Measurements from ENCODE around the gene SMOC1.

SMOC1 gene

DNA sequence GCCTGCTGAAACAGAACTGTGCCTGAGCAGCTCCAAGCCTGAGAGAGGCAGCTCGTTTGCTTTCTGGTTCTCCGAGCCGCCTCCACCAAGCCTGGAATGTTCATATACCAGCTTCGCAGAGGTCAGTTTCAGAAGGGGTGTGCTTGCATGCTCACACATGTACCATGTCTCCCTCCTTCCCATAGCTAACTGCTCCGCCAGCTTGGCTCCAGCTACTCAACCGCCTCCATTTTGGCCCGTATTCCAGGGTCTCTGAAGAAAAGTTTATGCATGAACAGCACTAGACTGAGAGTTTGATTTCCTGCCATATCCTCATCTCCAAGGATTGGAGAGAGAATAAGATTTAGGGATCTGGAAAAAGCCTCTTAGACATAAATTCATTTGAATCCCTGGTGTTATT, 103.7 kb downstream of the SMOC1 start:
- DNase-seq (ENCODE audit: low read depth): no peak

DNA sequence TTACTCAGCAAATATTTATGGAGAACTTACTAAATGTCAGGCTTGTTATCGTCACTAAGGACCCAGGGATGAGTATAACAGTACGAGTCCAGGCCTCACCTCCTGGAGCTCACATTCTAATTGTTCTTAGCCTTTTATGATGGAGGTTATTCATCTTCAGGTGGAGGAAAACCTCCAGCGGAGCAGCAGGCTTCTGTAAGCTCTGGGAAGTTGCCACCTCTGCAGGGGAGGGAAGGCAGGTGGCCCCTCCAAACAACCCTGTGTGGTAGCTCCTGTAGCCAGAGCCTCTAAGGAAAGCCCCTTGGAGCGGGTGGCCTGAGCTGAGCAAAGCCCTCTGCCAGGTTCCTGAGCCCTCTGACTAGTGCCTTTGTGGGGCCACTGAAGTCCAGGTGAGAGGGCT, 104.1 kb downstream of the SMOC1 start:
- DNase-seq (ENCODE audit: low read depth): no peak

DNA sequence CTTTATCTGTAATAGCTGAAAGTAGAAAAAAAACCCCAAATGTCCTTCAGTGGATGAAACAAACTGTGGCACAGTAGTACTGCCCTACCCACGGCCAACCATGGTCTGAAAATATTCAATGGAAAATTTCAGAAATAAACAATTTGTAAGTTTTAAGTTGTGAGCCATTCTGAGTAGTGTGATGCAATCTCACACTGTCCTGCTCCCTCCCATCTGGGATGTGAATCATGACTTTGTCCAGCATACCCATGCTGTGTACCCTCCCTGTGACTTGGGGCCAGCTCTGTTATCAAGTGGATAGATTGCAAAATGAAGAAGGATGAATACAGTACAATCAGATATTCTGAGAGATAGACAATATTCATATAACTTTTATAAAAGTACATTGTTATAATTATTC, 106.2 kb downstream of the SMOC1 start:
- no peak for DNase-seq (ENCODE audit: low read depth)

DNA sequence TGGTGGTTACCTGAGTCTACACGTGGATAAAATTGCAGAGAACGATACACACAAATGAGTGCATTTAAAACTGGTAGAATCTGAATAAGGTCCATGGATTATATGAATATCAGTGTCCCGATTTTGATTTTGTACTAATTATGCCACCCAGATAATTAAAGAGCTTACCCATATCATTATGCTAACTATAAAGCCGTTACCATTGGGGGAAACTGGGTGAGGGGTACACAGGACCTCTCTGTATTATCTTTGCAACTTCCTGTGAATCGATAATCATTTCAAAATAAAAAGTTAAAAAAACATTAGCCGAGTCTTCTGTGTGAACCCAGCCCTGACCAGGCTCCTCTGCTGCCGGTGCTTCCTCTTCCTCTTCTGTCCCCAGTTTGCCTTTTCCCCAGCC, 107.1 kb downstream of the SMOC1 start:
- DNase-seq (ENCODE audit: low read depth): no peak

DNA sequence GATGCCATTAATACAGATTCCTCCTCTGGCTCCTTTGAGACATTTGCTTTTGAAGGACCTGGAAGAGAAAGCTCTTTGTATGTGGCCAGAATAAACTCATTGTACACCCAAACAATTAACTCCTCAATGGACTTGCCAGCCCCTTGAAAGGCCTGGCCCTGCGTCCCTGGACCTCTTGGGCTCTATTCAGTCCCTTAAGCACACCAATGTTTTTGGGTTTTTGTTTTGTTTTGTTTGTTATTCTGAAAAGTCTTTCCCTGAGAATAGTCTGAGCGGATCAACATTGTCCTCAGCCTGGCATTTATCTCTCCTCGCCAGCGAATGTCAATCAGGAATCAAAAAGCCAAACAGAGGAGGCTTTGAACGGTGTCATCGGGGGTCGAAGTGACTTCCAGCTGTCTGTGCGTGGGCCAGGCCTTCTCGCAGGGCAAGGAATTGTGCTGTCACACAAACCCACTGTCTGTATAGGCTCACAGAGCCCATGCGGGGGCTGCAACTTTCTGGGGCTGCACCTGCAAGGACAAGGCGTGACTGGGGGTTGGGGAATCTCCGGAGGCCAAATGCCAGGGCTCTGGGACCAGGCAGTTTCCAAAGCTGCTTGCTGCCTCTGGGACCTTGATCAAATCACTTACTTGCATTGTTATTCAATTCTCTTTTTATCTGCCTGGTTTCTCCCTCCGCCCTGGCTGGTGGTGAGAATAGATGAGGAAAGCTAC, 108.3 kb downstream of the SMOC1 start:
- no peak for DNase-seq (ENCODE audit: low read depth)

DNA sequence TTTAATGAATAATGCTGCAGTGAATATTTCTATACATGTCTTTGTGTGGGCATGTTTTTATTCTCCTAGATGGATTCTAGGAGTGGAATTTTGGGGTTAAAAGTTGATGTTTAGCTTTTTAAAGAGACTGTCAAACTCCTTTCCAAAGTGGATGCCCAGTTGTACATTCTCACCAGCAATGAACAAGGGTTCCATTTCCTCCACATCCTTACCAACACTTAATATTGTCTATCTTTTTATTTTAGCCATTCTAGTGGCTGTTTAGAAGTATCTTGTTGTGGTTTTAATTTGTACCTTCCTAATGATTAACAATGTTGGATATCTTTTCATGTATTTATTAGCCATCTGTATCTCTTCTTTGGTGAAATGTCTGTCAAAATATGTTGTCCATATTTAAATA, 109.8 kb downstream of the SMOC1 start:
- DNase-seq (ENCODE audit: low read depth): no peak

DNA sequence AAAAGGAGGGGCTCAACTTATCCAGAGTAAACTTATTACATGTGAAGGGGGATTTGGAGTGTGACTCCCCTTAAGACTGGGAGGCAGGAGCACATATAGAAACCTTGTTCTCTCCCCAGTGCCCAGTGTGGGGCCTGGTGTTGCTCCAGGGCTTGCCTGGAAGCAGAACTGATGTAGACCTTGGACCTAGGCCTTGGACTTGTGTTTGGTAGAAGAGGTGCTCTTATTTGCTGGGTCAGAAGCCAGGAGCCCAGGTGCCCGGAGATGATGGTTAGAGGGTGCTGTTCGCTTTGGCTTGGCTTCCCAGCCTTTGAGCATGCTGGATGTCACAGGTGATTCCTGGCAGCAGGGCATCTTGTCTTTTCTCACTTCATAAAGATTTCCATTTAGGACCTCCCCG, 110.4 kb downstream of the SMOC1 start:
- no peak for DNase-seq (ENCODE audit: low read depth)

DNA sequence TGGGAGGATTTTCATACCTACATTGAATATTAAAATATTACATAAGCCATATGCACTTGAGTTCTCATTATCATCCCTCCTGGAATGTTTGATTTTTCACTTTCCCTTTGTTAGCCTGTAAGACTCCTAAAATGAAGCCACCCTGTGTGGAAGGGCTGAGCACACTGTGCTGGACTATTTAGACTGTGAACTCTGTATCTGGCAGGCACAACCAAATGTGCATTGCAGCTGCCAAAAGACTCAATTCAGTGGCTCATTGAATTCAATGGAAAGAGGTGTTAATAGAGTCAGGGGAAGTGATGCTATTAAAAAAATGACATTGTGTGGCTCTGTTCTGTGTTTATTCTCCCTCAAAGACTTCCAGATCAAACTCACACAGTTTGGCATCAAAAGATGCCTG, 111.1 kb downstream of the SMOC1 start:
- no peak for DNase-seq (ENCODE audit: low read depth)

DNA sequence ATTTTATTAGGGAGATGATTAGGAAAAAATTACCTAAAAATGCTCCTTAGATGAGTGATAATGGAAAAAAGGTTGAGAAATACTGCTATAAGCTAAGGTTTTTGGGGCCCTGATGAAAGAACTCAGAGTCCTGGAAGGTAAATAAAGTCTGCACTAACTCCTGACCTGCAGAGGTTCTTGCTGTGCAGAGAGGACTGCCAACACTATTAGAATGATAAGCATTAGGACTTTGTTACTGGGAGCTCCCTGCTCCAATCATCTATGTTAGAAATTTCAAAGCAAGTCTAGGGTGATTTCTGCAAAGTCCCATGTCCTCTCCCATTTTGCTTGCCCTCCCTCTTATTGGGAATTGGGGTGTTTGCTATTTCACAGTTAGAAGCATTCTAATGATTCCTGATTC, 112.2 kb downstream of the SMOC1 start:
- DNase-seq (ENCODE audit: low read depth): no peak

DNA sequence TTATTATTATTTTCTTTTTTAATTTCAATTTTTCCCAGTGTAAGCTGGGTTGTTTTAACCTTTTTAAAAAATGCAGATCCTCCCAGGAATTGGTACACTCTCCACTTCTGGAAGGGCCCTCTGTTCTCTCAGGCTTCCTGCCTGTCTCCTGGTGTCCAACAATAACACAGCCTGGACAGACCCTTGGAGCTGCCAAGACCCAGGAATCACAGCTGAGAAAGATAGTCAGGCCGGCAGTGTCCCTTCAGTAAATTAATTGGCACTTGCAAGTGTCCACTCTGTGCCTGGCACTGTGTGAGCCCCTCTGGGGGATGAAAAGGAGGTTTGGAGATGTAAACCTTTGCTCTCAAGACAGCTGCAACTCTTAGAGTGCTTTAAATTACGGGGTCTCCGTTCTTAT, 113.3 kb downstream of the SMOC1 start:
- DNase-seq (ENCODE audit: low read depth): no peak

DNA sequence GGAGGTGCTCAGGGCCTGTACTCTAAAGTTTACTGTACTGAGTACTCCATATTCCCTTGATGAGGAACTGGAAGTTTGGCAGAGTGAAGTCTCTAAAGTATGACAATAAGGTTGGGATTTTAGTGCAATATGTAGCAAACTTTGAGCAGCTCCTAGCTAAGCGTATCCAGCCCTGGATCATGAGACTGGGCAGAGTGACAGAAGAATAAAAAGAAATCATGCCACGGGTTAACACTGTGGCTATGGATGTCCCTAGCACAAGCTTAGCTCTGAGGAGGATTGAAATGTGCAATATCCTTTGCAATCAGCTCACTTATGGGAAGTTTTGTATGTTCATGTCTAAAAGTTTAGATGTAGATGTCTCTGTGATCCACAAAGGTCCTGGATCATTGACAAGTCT, 114.1 kb downstream of the SMOC1 start:
- DNase-seq (ENCODE audit: low read depth): no peak

DNA sequence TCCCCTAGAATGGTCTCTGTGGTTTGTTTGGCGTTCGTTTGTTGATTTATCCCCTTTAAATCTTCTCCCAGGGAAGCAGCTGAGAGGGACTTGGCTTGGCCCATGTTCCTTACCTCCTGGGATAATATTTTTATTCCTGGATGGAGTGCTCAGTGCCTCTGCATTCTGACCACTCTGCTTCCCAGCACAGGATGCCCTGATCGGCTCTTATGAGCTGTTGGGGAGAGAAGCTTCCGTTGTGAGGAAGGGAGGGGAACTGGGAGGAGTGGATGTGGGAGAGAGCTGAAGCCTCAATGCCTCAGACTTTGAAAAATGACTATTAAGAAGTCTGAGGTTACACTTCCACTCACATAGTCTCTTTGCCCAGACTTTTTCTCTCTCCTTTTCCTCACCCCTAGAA, 114.8 kb downstream of the SMOC1 start:
- DNase-seq (ENCODE audit: low read depth): no peak

DNA sequence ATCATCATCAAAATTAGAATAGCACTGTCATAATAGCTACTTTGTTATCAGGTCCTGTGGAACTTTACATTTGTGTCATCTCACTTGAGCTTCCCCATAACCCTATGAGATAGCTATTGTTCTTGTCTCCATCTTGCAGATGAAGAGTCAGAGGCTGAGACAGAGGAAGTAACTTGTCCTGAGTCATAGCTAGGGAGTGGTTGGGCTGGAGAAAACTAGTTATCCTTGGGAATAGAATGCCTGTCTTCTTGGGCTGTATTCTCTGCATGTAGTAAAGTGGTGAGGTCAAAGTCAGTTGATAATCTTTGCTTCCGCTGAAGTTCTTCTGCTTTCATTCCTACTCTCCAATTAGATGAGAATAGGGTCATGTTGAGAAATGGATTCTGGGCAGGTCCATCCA, 117.0 kb downstream of the SMOC1 start:
- DNase-seq (ENCODE audit: low read depth): no peak

DNA sequence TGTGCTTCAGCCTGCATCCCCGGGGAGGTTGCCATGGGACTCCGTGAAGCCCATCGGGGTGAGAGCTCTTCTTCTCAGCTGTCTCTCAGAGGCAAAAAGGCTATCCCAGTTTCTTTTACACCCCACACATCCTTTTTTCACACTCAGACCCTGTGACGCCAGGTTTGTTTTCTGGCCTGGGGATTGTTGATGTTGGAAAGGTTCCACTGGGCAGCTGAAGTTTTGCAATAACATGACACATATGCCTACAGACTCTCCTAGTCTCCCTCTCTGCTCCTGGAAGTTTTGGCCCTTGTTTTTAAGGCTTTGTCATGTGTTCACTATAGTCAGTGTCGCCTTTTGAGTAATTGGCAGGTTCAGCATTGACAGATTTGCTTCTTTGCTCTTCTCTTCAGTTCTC, 118.6 kb downstream of the SMOC1 start:
- DNase-seq (ENCODE audit: low read depth): no peak

DNA sequence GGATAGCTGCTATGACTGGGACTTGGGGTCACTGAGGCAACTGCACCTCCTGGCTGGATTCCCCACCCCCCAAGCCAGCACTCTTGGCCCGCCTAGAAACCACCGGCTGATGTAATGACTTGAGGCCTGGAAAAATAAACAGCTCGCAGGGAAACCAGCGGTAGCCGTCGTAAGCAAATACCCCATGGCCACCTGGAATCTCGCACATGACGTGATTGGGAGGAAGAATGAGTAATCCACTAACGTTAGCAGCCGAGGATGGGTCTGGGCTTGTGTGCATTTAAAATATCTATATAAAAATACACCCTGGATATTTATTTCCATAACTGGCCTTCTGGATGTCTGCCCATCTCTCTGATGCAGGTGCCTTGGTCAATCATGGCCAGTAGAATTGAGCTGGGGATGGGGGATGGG, 120.1 kb downstream of the SMOC1 start:
- DNase-seq (ENCODE audit: low read depth): no peak

DNA sequence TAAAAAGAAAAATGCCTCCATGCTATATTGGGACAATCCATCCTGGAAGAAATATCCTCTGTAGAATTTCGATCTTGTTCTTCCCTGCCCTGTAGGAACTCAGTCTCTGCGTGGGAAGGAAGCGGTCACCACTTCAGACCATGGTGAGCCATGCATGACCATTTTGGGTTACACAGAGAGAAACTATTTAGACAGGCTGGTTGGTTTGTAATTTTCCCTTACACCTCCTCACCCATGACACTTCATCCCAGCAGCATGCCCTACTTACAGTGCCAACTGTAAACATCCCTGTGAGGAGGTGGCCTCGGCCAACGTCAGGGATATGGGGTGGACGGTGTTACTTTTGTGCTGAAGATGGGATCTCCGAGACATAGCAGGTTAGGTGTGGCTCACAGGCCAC, 121.4 kb downstream of the SMOC1 start:
- DNase-seq (ENCODE audit: low read depth): no peak

DNA sequence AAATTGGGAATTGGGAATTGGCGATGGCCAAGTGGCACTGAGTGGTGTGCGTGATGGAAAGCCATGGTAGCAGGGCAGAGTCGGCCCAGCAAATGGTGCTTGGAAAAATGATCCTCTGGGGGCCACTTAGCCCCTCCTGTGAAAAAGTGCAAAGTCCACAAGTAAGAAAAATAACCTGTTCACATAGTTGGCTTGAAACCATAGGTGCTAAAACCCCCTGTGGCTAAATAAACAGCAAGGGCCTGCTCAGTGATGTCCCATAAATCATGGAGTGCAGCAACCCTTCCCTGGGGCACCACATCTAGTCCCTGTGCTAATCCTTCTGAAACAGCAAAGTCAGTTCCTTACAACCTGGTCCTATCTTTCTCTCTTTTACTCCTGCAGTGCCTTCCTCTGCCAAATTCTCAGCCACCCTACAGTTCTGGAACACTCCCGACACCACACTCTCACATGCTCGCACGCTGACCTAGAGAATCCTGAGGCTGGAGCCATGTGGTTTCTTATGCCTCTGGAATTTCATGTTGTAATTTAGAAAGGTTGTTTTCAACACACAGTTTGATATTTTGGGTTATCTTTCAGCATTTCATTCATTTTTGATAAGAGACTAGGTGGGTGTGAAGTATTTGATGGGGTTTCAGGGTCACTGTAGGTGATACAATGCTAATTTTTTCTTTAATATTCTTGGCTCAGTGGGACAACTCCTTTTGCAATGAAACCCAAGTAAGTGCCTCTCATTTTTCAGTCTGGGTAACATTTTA, 123.6 kb downstream of the SMOC1 start:
- no peak for DNase-seq (ENCODE audit: low read depth)

DNA sequence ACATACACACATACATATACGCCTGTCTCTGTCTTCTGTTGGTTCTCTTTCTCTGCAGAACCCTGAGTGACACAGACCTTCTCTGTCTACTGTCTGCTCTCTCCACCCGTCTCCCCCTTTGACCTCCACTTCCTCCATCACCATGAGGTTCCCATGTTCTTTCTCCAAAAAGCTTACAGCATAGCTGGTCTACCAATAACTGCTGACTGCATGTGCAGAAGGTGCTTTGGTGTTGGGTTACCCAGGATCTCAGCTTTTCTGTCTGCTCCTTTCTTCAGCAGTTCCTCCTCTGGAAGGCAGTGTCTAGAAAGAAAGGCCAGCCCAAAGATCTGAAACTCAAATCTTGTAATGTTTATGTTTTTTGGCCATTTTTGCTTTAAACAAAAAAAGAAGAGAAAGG, 125.6 kb downstream of the SMOC1 start:
- DNase-seq (ENCODE audit: low read depth): no peak

DNA sequence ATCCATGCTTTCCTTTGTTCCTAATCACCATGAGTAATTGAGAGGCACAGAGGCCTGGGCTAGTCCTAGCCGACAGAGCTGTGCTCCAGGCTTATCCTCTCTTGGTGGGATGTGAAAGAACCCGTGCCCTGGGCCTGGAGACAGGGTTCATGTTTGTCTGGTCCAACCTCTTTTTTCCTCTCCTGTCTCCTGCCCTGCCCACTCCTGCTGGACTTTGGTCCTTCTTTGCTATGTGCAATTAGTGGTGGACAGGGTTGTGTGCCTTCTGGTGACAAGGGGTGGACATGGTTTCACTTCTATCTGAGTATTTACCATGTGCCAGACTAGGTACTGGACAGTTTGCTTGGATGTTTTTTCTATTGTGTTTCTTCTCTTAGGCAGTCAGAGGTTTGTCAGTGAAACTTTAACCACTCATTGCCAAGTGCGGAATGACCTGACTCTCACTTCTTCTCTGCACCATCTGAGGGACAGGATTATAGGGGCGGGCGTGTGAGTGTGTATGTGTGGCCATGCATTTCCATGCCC, 126.1 kb downstream of the SMOC1 start:
- no peak for DNase-seq (ENCODE audit: low read depth)

DNA sequence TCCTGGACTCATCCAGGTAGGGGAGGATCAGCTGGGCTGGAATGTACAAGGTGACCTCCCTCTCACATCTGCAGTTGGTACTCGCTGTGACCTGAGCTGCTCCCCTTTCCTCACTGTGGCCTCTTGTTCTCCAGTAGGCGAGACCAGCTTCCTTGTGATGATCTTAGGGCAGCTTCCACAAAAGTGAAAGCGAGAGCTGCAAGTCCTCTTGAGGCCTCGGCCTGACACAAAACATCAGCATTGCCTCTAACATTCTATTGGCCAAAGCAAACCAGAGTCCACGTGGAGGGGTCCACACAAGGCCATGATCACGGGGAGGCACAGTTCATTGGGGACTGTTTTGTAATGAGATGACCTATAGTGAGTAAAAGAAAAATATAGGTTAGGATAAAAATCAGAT, 127.5 kb downstream of the SMOC1 start:
- DNase-seq (ENCODE audit: low read depth): no peak

DNA sequence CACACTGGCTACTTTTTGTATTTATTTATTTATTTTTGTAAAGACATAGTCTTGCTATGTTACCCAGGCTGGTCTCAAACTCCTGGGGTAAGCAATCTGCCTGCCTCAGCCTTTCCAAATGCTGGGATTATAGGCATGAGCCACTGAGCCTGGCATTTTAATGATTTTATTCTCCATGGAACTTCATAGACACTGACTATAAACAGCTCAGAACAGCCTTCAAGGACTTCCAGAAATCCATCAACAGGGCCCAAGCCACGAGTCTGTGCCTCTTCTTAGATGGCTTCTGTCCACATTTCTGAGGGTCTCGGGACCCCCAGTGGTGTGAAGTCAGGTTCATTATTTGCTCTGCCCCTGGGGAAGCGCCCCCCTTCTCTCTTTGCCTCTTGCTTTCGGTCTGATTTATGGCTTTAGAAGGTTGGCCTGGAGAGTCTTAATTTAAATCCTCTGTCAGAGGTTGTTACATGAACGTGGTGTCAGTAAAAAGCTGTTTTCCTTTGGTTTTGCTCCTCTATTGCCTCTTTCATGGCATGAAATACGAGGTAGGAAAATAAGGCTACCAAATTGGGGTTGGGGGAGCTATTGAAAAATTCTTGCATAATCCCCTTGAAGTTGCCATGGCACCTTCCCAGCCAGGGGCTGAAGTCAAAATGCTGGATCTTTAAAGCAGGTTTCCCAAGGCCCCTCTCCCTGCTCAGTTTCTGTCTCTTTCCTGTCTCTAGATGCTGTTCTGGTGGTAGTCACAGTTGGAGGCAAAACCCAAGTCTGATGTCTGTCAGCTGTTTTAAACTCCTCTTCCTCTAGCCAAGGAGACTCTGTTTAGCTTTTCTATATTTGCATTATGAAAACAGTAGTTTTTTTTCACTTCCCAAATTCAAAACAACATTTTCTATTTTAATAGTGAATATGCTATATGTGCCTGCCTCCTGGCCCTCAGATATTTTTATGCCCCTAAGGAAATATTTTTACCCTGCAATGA, 129.4 kb downstream of the SMOC1 start:
- no peak for DNase-seq (ENCODE audit: low read depth)

DNA sequence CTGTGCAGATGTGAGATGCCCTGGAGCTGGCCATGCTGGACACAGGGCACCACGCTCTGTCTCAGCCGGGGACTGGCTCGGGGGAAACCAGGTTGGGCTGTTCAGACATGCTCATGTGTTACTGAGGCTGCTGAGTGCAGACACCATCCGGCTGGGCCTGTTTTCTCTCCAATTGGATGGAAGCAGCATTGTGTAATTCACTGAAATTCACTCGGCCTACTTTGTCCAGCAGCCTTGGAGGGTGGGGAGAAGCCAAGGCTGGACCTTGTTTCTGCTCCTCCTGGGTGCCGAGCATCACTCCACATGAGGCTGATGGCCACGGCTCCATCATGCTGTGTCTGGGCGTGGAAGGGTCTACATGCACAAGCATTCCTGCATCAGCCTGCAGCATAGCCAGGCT, 130.7 kb downstream of the SMOC1 start:
- no peak for DNase-seq (ENCODE audit: low read depth)

DNA sequence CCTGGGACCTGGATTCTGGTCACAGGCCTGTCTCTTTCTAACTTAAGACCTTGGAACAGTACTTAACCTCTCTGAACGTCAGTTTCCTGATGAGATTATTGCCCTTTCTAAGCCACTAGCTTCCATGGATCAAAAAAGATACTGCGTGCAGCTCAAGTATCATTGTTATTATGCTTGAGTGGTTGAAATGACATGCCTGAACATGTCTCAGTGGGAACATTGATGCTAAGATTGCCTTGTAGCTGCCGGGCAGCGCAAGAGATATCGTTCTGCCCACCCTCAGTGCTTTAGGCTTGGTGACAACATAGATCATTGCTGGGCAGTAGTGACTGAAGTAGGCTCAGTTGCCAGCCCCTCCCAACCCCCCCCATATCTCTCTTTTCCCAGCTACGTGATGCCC, 131.9 kb downstream of the SMOC1 start:
- no peak for DNase-seq (ENCODE audit: low read depth)

All from activated T-cell treated with anti-CD3 and anti-CD28 coated beads for 24 hours (primary cell).